Tibial artery (tissue), 4 donors: ENCODE results near the gene FAM83G.

Experiments used
- DNase-seq, 2 donors: peaks; one replicate each; pipeline ENCODE4 v3.0.0-alpha.2; 2019
- H3K27ac ChIP-seq, 2 donors: fragments of 200-600 bp; sonication (generic) in 1 of 2; 1 replicate in 1 of 2; 2 replicates in 1 of 2; pipeline ENCODE4 v1.5.1; 2018 to 2019; ENCODE audit warnings: mild to moderate bottlenecking in 1 of 2
- H3K27me3 ChIP-seq, 2 donors: fragments of 200-600 bp; sonication (generic) in 1 of 2; one replicate each; pipeline versions ENCODE4 v1.5.1 to v1.6.0; 2016 to 2019
- H3K36me3 ChIP-seq, 3 donors: fragments of 200-600 bp; sonication (generic) in 2 of 3; one replicate each; pipeline ENCODE4 v1.5.1; 2016 to 2019; ENCODE audit warnings: mild to moderate bottlenecking in 2 of 3
- H3K4me1 ChIP-seq, 4 donors: fragments of 200-600 bp; sonication (generic) in 2 of 4; 1 replicate in 3 of 4; 2 replicates in 1 of 4; pipeline ENCODE4 v1.5.1; 2016 to 2019
- H3K4me3 ChIP-seq, 2 donors: fragments of 200-600 bp; sonication (generic) in 1 of 2; 1 replicate in 1 of 2; 2 replicates in 1 of 2; pipeline ENCODE4 v1.5.1; 2018 to 2019; ENCODE audit warnings: mild to moderate bottlenecking in 2 of 2
- H3K9me3 ChIP-seq, 3 donors: fragments of 200-600 bp; sonication (generic) in 1 of 3; one replicate each; pipeline ENCODE4 v1.5.1; 2016 to 2019
- CTCF ChIP-seq, 2 experiments: fragments of 200-600 bp in 1 of 2; fragments of 450-650 bp in 1 of 2; IDR thresholded peaks; one replicate each; pipeline ENCODE4 v1.5.1; 2017 to 2019; ENCODE audit warnings: antibody characterized with exemption in 2 of 2, mild to moderate bottlenecking in 1 of 2, moderate library complexity in 1 of 2
- intact Hi-C: fragments of 100-400 bp; cut with DNase I; formaldehyde crosslinking; loops from one replicate; pipeline ENCODE4 v1.15.0; 2023; ENCODE audit warnings: low total_unique reads

Gene FAM83G

GRCh38 chr17:18980682-18981334 lies 23.8 kb downstream of the FAM83G start:
- no peak for DNase-seq
- Histone ChIP-seq H3K4me1 (no peaks in the 10 kb centered on the region), H3K27me3 (no peaks in the 10 kb centered on the region), H3K36me3 (peaks cover 15 to 60% (median 17%) of the 10 kb centered on the region in 3 donors), H3K27ac (no peak overlapping the region), H3K9me3 (no peaks in the 10 kb centered on the region), H3K4me3 (no peak overlapping the region)
- intact Hi-C loops, result no loop called here
- no peak for TF ChIP-seq CTCF (IDR thresholded peaks at IDR 0.05)

DNA sequence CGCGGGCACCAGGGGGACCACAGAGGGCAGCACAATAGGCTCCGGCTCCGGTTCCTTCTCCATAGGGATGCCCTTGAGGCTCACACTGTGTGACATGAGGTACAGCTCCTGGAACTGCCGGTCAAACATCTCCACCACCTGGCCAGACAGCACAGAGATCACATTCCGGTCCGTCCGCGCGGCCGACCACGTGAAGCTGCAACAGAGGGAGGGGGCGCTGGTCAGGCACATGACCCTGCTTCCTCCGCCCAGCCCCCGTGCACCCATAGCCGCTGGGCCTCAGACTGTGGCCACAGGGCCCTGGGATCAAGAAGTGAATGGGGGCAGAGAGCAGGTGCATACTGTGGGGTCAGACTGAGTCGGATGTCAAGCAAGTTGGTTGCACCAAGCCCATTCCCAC lies 25.9 kb downstream of the FAM83G start:
- H3K4me3 ChIP-seq, result no peak overlapping the region
- H3K36me3 ChIP-seq, result peaks cover 15 to 44% (median 17%) of the 10 kb centered on the region in 3 donors
- no peak overlapping the region for H3K27ac ChIP-seq
- intact Hi-C loops, result no loop called here
- H3K27me3 ChIP-seq, result no peaks in the 10 kb centered on the region
- DNase-seq, result no peak
- TF ChIP-seq CTCF (IDR thresholded peaks at IDR 0.05), result no peak
- H3K9me3 ChIP-seq, result no peaks in the 10 kb centered on the region
- H3K4me1 ChIP-seq, result no peaks in the 10 kb centered on the region

DNA sequence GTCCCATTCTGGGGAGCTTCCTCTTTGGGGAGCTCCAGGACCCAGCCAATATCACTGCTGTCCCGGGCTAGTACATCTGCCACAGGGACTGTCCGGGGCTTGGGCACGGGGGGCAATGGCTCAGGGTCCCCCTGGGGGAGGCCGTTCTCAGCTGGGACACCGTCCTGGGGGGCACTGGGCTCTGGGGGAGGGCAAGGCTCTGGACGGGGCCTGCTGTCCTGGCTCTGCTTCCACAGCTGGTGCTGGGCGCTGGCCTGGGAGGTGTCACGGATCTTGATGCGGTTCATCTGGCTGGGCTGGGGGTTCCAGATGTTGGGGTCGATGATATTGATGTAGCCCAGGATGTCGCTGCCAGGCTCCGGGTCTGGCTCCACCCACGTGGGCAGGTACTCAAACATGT lies 26.5 kb downstream of the FAM83G start:
- no peak for TF ChIP-seq CTCF (IDR thresholded peaks at IDR 0.05)

DNA sequence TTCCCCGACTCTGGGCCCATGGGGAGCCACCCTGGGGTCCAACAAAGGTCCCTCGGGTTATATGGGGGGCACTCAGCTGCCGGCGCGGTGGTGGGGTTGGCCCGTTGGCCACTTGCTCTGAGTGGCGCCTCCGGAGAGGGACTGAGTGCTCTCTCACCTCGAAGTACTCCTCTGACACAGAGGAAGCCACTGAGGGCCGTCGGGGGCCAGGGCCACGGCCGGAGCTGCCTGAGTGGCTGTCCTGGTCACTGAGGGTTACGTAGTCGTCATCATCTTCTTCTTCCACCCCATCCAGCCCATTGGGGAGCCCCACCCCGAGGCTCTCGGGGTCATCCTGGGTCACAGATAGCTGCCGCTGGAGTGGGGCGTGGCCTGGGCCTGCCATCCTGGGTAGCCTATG lies 26.9 kb downstream of the FAM83G start:
- Histone ChIP-seq H3K4me3 (no peak overlapping the region), H3K9me3 (no peaks in the 10 kb centered on the region), H3K27ac (no peak overlapping the region), H3K4me1 (no peaks in the 10 kb centered on the region), H3K27me3 (no peaks in the 10 kb centered on the region), H3K36me3 (peaks cover 15 to 42% (median 17%) of the 10 kb centered on the region in 3 donors)
- intact Hi-C loops, result no loop called here
- no peak for TF ChIP-seq CTCF (IDR thresholded peaks at IDR 0.05)
- no peak for DNase-seq

More for the DNA sequence above, 26.5 kb downstream of the FAM83G start:
- Histone ChIP-seq H3K27me3 (no peaks in the 10 kb centered on the region), H3K27ac (no peak overlapping the region), H3K36me3 (peaks cover 15 to 42% (median 17%) of the 10 kb centered on the region in 3 donors), H3K9me3 (no peaks in the 10 kb centered on the region), H3K4me1 (no peaks in the 10 kb centered on the region), H3K4me3 (no peak overlapping the region)
- intact Hi-C loops, result no loop called here
- DNase-seq, result no peak

DNA sequence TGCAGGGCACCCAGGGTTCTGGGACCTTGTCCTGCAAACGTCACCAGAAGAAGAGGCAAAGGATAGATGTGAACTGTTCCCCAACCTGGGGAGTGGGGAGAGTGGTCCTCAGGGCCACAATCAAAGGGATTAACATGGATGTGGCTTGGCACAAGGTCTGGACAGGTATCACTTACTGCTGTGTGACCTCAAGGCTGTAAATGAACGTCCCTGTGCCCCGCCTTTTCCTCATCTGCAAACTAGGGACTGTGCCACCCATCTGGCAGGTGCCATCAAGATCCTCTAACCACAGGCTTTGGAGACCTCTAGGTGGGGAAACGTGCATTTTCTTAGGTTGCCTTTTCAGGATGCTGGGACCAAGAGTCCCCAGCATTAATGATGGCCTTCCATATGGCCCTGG lies 27.5 kb downstream of the FAM83G start:
- no peaks in the 10 kb centered on the region for H3K9me3 ChIP-seq
- no peaks in the 10 kb centered on the region for H3K4me1 ChIP-seq
- no peak for TF ChIP-seq CTCF (IDR thresholded peaks at IDR 0.05)
- no peaks in the 10 kb centered on the region for H3K27me3 ChIP-seq
- no peak for DNase-seq
- H3K4me3 ChIP-seq, result no peak overlapping the region
- no peak overlapping the region for H3K27ac ChIP-seq
- peaks cover 15 to 45% (median 17%) of the 10 kb centered on the region in 3 donors for H3K36me3 ChIP-seq
- intact Hi-C loops, result no loop called here

DNA sequence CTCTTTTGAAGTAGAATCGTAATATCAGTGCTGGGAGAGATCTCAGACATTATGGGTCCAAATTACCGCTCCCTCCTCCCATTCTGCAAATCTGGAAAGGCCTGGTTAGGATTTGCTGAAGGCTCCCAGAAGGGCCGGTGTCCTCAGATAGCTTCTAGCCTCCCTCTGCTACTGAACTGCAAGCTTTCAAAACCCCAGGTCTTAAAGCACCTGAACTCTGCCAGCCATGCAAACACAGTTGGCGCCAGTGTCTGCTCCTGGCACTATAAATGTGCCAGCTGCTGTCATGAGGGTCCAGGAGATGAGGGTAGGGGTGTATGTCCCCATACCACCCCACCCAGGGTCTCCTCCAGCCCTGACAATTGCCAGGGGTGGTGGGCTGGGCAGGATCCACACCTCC lies 28.4 kb downstream of the FAM83G start:
- no peaks in the 10 kb centered on the region for H3K4me1 ChIP-seq
- no peak for TF ChIP-seq CTCF (IDR thresholded peaks at IDR 0.05)
- intact Hi-C loops, result no loop called here
- no peaks in the 10 kb centered on the region for H3K9me3 ChIP-seq
- H3K4me3 ChIP-seq, result no peak overlapping the region
- no peak for DNase-seq
- no peaks in the 10 kb centered on the region for H3K27me3 ChIP-seq
- H3K36me3 ChIP-seq, result peaks cover 15 to 54% (median 24%) of the 10 kb centered on the region in 3 donors
- H3K27ac ChIP-seq, result no peak overlapping the region
